Endothelial cell of umbilical vein (primary cell): ENCODE data around the gene SUGCT. TPM values are rescaled to one million over a fixed set of nuclear protein-coding genes. Genes with fewer than 3 reads are reported as not detected.

Source experiments
- BruUV-seq: library from RNA; stranded (reverse); fragments of 400-500 nt; replicated peaks from 2 replicates; lab custom pipeline; 2021; lab: Mats Ljungman, UMichigan
- CTCF ChIA-PET: fragments of 300-600, 350-600 bp; sonication (Branson Sonifier 250); formaldehyde crosslinking; loops from one replicate; lab custom pipeline; 2021; ENCODE audit warnings: antibody characterized with exemption, inconsistent platforms; lab: Charles Lee
- POLR2A ChIA-PET: fragments of 300-600, 350-600 bp; sonication (Branson Sonifier 250); formaldehyde crosslinking; loops from one replicate; lab custom pipeline; 2021; ENCODE audit warnings: antibody characterized with exemption, inconsistent platforms; lab: Charles Lee
- DNase-seq: peaks from one replicate; pipeline ENCODE4 v3.0.0-alpha.2; 2011; ENCODE audit warnings: low read depth, low spot score
- FAIRE-seq: peaks from 2 replicates; lab custom pipeline; 2011; peaks lifted over from hg19 to GRCh38; lab: Jason Lieb, UNC
- H2AFZ ChIP-seq: 2 replicates; pipeline ENCODE4 v1.6.0; 2012; ENCODE audit warnings: low read depth, low read length, control low read depth, inconsistent platforms
- H3K27ac ChIP-seq: 2 replicates; pipeline ENCODE4 v1.5.1; 2011; ENCODE audit warnings: low read depth, mild to moderate bottlenecking, control low read depth, low read length, moderate library complexity; ENCODE audit not compliant: insufficient read depth
- H3K27me3 ChIP-seq, 2 experiments: 2 replicates each; pipeline versions ENCODE4 v1.6.0 to v1.6.1; 2011; ENCODE audit warnings: low read length in 2 of 2, mixed read lengths in 1 of 2; ENCODE audit not compliant: control insufficient read depth in 2 of 2, insufficient read depth in 2 of 2
- H3K36me3 ChIP-seq, 2 experiments: 2 replicates in 1 of 2; 3 replicates in 1 of 2; pipeline ENCODE4 v1.5.1; 2011; ENCODE audit warnings: low read length in 2 of 2, mild to moderate bottlenecking in 1 of 2, moderate library complexity in 1 of 2; ENCODE audit not compliant: control insufficient read depth in 2 of 2, insufficient read depth in 2 of 2; ENCODE audit errors: extremely low read depth in 1 of 2
- H3K4me1 ChIP-seq: 3 replicates; pipeline ENCODE4 v1.5.1; 2011; ENCODE audit warnings: mild to moderate bottlenecking, low read length; ENCODE audit not compliant: control insufficient read depth, insufficient read depth; ENCODE audit errors: extremely low read depth
- H3K4me2 ChIP-seq: 2 replicates; pipeline ENCODE4 v1.6.1; 2011; ENCODE audit warnings: low read length, control low read depth, mixed read lengths; ENCODE audit not compliant: insufficient read depth
- H3K4me3 ChIP-seq, 3 experiments: fragments of 200-600 bp in 1 of 3; sonication (generic), shearing (Covaris generic) in 1 of 3; replicated peaks in 1 of 3; 2 replicates each; pipeline ENCODE4 v1.5.1; 2011 to 2016; ENCODE audit warnings: control low read depth in 3 of 3, low read length in 3 of 3, mild to moderate bottlenecking in 2 of 3, inconsistent platforms in 1 of 3, low read depth in 1 of 3, moderate library complexity in 1 of 3; ENCODE audit not compliant: insufficient read depth in 1 of 3
- H3K79me2 ChIP-seq: 2 replicates; pipeline ENCODE4 v1.6.0; 2012; ENCODE audit warnings: low read length, inconsistent platforms; ENCODE audit not compliant: control insufficient read depth, insufficient read depth
- H3K9ac ChIP-seq: replicated peaks from 2 replicates; pipeline ENCODE3; 2011; ENCODE audit warnings: low read length, control low read depth; ENCODE audit not compliant: insufficient read depth; ENCODE audit errors: extremely low read depth
- H3K9me1 ChIP-seq: replicated peaks from 3 replicates; pipeline ENCODE4 v1.6.0; 2011; ENCODE audit warnings: mild to moderate bottlenecking, low read length; ENCODE audit not compliant: control insufficient read depth, insufficient read depth; ENCODE audit errors: extremely low read depth
- H3K9me3 ChIP-seq: replicated peaks from 2 replicates; pipeline ENCODE4 v1.5.1; 2012; ENCODE audit warnings: low read length, inconsistent platforms; ENCODE audit not compliant: control insufficient read depth, insufficient read depth
- H4K20me1 ChIP-seq: replicated peaks from 2 replicates; pipeline ENCODE3; 2011; ENCODE audit warnings: mild to moderate bottlenecking, low read length; ENCODE audit not compliant: control insufficient read depth, insufficient read depth; ENCODE audit errors: extremely low read depth
- EZH2 ChIP-seq: IDR thresholded peaks from 2 replicates; pipeline ENCODE4 v1.6.1; 2012; ENCODE audit warnings: borderline replicate concordance, low read depth, mild to moderate bottlenecking, moderate library complexity, low read length, inconsistent platforms; ENCODE audit not compliant: severe bottlenecking
- FOS ChIP-seq: IDR thresholded peaks from 2 replicates; pipeline ENCODE4 v1.6.1; 2011; ENCODE audit warnings: mild to moderate bottlenecking, low read length, moderate library complexity, borderline replicate concordance; ENCODE audit not compliant: insufficient read depth
- GATA2 ChIP-seq: IDR thresholded peaks from 2 replicates; pipeline ENCODE4 v1.7.0; 2011; ENCODE audit warnings: low read depth, mild to moderate bottlenecking, moderate library complexity, mixed read lengths, low read length; ENCODE audit not compliant: insufficient read length, insufficient read depth
- JUN ChIP-seq: IDR thresholded peaks from 2 replicates; pipeline ENCODE4 v1.6.1; 2011; ENCODE audit warnings: borderline replicate concordance, low read depth; ENCODE audit not compliant: insufficient read length, insufficient read depth
- MYC ChIP-seq: IDR thresholded peaks from one replicate; pipeline ENCODE4 v1.6.1; 2011; ENCODE audit warnings: mild to moderate bottlenecking, low read depth, low read length
- POLR2A ChIP-seq: IDR thresholded peaks from 2 replicates; pipeline ENCODE4 v1.6.1; 2012; ENCODE audit warnings: low read depth, mild to moderate bottlenecking, control low read depth, low read length
- POLR2AphosphoS5 ChIP-seq: IDR thresholded peaks from 2 replicates; pipeline ENCODE4 v1.6.1; 2012; ENCODE audit warnings: low read depth, mild to moderate bottlenecking, control low read depth, low read length, moderate library complexity; ENCODE audit not compliant: insufficient read depth
- dilution Hi-C: fragments of 300-500 bp; cut with MboI; formaldehyde crosslinking; loops from one replicate; pipeline ENCODE4 v1.15.0; 2019; ENCODE audit warnings: low sequenced_read_pairs; ENCODE audit not compliant: extremely low pct_ligation_motif_present
- intact Hi-C: fragments of 100-400 bp; cut with micrococcal nuclease; formaldehyde crosslinking; loops from one replicate; pipeline ENCODE4 v1.10.0; 2022
- polyA plus RNA-seq, 4 experiments: library from polyadenylated mRNA; depleted of rRNA in 3 of 4; stranded (reverse) in 3 of 4; unstranded in 1 of 4; fragments of >200 nt; gene quantifications; 2 replicates each; pipeline versions ENCODE4 v1.2.1 to v1.2.3, GENCODE V29; 2011 to 2012; ENCODE audit warnings: missing spikeins in 1 of 4
- total RNA-seq: library from RNA; stranded (reverse); gene quantifications from 2 replicates; pipeline ENCODE4 v1.2.3, GENCODE V29; 2021
- TF ChIP-seq, protein P1 (sequence below): IDR thresholded peaks from 2 replicates; pipeline ENCODE4 v1.6.1; 2011; ENCODE audit not compliant: insufficient read depth, insufficient read length
- TF ChIP-seq, protein P2 (sequence below), 2 donors: IDR thresholded peaks; 1 replicate in 1 of 2; 2 replicates in 1 of 2; pipeline ENCODE4 v1.5.1; 2011; ENCODE audit warnings: low read length in 2 of 2, mild to moderate bottlenecking in 2 of 2, moderate library complexity in 2 of 2, control low read depth in 1 of 2, inconsistent platforms in 1 of 2, low read depth in 1 of 2; ENCODE audit not compliant: insufficient read depth in 1 of 2; ENCODE audit errors: extremely low read depth in 1 of 2

Gene SUGCT
- total and polyA plus RNA-seq, 2 donors (not counting 3 experiments of a cell fraction or from before 2014, with no cell fraction given): 1.2 to 1.4 TPM

DNA sequence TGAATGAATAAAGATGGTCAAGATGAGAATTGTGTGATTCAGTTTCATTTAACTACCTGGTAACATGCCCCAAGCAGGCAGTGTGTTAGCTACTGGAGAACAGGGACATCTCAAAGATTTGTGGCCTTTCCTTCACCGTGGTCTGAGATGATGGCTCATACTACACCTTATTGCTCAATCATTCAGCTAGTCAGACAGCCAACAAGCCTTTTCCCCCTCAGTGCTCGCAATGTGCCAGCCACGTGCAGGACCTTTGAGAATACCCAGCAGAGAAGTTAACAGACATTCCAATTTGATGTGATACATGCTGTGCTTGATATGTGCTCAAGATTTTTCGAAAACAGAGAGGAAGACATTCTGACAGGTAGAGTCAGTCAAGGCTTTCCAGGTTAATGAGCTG, 562.8 kb downstream of the SUGCT start:
- no peak for TF ChIP-seq MYC
- TF ChIP-seq, protein P1, sequence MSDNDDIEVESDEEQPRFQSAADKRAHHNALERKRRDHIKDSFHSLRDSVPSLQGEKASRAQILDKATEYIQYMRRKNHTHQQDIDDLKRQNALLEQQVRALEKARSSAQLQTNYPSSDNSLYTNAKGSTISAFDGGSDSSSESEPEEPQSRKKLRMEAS: no peak
- TF ChIP-seq, protein P2, sequence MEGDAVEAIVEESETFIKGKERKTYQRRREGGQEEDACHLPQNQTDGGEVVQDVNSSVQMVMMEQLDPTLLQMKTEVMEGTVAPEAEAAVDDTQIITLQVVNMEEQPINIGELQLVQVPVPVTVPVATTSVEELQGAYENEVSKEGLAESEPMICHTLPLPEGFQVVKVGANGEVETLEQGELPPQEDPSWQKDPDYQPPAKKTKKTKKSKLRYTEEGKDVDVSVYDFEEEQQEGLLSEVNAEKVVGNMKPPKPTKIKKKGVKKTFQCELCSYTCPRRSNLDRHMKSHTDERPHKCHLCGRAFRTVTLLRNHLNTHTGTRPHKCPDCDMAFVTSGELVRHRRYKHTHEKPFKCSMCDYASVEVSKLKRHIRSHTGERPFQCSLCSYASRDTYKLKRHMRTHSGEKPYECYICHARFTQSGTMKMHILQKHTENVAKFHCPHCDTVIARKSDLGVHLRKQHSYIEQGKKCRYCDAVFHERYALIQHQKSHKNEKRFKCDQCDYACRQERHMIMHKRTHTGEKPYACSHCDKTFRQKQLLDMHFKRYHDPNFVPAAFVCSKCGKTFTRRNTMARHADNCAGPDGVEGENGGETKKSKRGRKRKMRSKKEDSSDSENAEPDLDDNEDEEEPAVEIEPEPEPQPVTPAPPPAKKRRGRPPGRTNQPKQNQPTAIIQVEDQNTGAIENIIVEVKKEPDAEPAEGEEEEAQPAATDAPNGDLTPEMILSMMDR (IDR thresholded peaks at IDR 0.05; ENCODE audit: extremely low read depth in 1 of 2, insufficient read depth in 1 of 2, low read depth in 1 of 2, low read length in 2 of 2): no peak
- TF ChIP-seq POLR2A: no peak
- TF ChIP-seq JUN: no peak
- TF ChIP-seq POLR2AphosphoS5: no peak
- no peak for TF ChIP-seq EZH2
- TF ChIP-seq GATA2: no peak
- no peak for TF ChIP-seq FOS
- H4K20me1 ChIP-seq: no peaks in the 10 kb centered on the region
- H2AFZ ChIP-seq: no peak overlapping the region
- H3K4me2 ChIP-seq: no peak overlapping the region
- CTCF ChIA-PET: no interaction called here
- H3K9ac ChIP-seq: no peak overlapping the region
- H3K9me1 ChIP-seq: no peaks in the 10 kb centered on the region
- POLR2A ChIA-PET: no interaction called here
- DNase-seq: no peak
- H3K36me3 ChIP-seq: no peaks in the 10 kb centered on the region
- H3K4me1 ChIP-seq: no peaks in the 10 kb centered on the region
- H3K27me3 ChIP-seq: peaks cover 0 to 1% of the 10 kb centered on the region in 2 experiments
- H3K9me3 ChIP-seq: no peaks in the 10 kb centered on the region
- FAIRE-seq: no peak
- H3K79me2 ChIP-seq: no peaks in the 10 kb centered on the region
- no TSS peak for BruUV-seq
- H3K27ac ChIP-seq: no peak overlapping the region
- H3K4me3 ChIP-seq: no peak overlapping the region
- intact Hi-C loops: no loop called here
- dilution Hi-C loops: no loop called here
